PC-9 (cell line): ENCODE data around the gene OBSL1. TPM values are rescaled to one million over a fixed set of nuclear protein-coding genes. Genes with fewer than 3 reads are reported as not detected.
A peak's percentile ranks its signal among the peaks of the same experiment; 100 is the strongest.

Experiments used
- BruUV-seq: library from RNA; stranded (reverse); fragments of 400-500 nt; replicated peaks from 2 replicates; lab custom pipeline; 2021; lab: Mats Ljungman, UMichigan
- CTCF ChIA-PET: fragments of 300-600 bp; sonication (Branson Sonifier 250); formaldehyde crosslinking; loops from one replicate; lab custom pipeline; 2022; ENCODE audit warnings: antibody characterized with exemption; lab: Charles Lee
- POLR2A ChIA-PET: fragments of 300-600 bp; sonication (Branson Sonifier 250); formaldehyde crosslinking; loops from one replicate; lab custom pipeline; 2022; ENCODE audit warnings: antibody characterized with exemption; ENCODE audit not compliant: unreplicated experiment; lab: Charles Lee
- DNase-seq, 2 experiments: peaks; one replicate each; pipeline versions ENCODE4 v3.0.0 to v3.0.0-alpha.2; 2015 to 2022; ENCODE audit warnings: mixed read lengths in 1 of 2
- H2AFZ ChIP-seq: fragments of 200-600 bp; sonication (generic); 2 replicates; pipeline ENCODE4 v1.8.1; 2017; ENCODE audit warnings: antibody characterized with exemption
- H3F3A ChIP-seq: fragments of 200-600 bp; sonication (generic); 2 replicates; pipeline ENCODE4 v1.8.1; 2017; ENCODE audit warnings: antibody characterized with exemption, mild to moderate bottlenecking, low read depth; ENCODE audit not compliant: insufficient read depth
- H3K27ac ChIP-seq: fragments of 200-600 bp; sonication (generic); 2 replicates; pipeline ENCODE4 v1.6.1; 2016; ENCODE audit warnings: mixed run types
- H3K27me3 ChIP-seq: fragments of 200-600 bp; sonication (generic); 2 replicates; pipeline ENCODE4 v1.6.1; 2016; ENCODE audit warnings: low read depth, mixed run types; ENCODE audit not compliant: insufficient read depth
- H3K36me3 ChIP-seq: fragments of 200-600 bp; sonication (generic); 2 replicates; pipeline ENCODE4 v1.6.1; 2016; ENCODE audit warnings: low read depth, mixed run types
- H3K4me1 ChIP-seq: fragments of 200-600 bp; sonication (generic); replicated peaks from 2 replicates; pipeline ENCODE4 v1.6.1; 2016; ENCODE audit warnings: mixed run types; ENCODE audit not compliant: insufficient read depth
- H3K4me2 ChIP-seq: fragments of 200-600 bp; sonication (generic); 2 replicates; pipeline ENCODE4 v1.6.1; 2017; ENCODE audit warnings: mixed run types
- H3K4me3 ChIP-seq: fragments of 200-600 bp; sonication (generic); 2 replicates; pipeline ENCODE4 v1.6.1; 2016; ENCODE audit warnings: mixed run types
- H3K79me2 ChIP-seq: fragments of 200-600 bp; sonication (generic); 2 replicates; pipeline ENCODE4 v1.6.1; 2017; ENCODE audit warnings: low read depth, mixed run types
- H3K9me2 ChIP-seq: fragments of 200-600 bp; sonication (generic); 2 replicates; pipeline ENCODE4 v1.8.1; 2017; ENCODE audit warnings: mild to moderate bottlenecking; ENCODE audit not compliant: insufficient read depth
- H3K9me3 ChIP-seq: fragments of 200-600 bp; sonication (generic); 2 replicates; pipeline ENCODE4 v1.8.1; 2016; ENCODE audit warnings: low read depth; ENCODE audit not compliant: insufficient read depth
- H4K20me1 ChIP-seq: fragments of 200-600 bp; sonication (generic); 2 replicates; pipeline ENCODE4 v1.8.1; 2017; ENCODE audit not compliant: insufficient read depth
- EZH2 ChIP-seq: fragments of 200-600 bp; sonication (generic); IDR thresholded peaks from 2 replicates; pipeline ENCODE4 v1.8.0; 2017; ENCODE audit warnings: antibody characterized with exemption, low read depth
- intact Hi-C: fragments of 100-400 bp; cut with micrococcal nuclease; formaldehyde crosslinking; loops from one replicate; pipeline ENCODE4 v1.10.0; 2022; ENCODE audit not compliant: unreplicated experiment
- total RNA-seq: library from RNA; stranded (reverse); gene quantifications from 2 replicates; pipeline ENCODE4 v1.2.3, GENCODE V29; 2021
- TF ChIP-seq, protein P1 (sequence below): fragments of 200-600 bp; sonication (generic); conservative IDR thresholded peaks from 2 replicates; pipeline ENCODE4 v1.6.1; 2017; ENCODE audit warnings: mixed run types, antibody characterized with exemption, mild to moderate bottlenecking, moderate library complexity

OBSL1 gene
- total RNA-seq, 1 experiment from 2014 or later, result 110 TPM

DNA sequence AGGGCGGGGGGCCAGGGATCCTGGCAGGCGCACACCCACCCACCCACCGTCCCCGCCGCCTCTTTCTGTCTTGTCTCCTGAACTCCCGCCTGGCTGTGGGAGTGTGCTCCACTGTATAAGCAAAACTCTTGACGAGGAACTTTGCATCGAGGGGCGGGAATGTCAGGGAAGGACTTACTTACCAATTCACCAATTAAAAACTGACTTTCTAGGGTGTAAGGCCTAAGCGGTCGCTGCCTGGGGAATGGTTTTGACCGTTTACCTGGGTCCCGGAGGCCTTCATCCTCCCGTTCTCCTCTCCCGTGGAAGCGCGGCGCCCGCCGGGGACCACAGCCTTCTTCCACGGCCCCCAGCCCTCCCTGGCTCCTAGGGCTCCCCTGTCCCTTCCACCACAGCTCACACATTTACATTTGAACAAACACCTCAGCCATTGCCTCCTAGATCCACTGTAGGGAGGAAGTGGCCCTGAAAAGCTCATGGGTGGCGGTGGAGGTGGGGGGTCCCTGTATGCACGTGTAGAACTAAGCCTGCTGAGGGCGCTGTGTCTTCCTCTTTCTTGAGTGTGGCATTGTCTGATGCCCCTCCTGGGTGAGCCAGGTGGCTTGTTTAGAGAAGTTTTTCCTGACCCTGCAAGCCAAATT is 48.2 kb downstream of the OBSL1 start:
- intact Hi-C loops, result loop anchor here (5.0 kb wide), 1 partner anchor 66 kb away; no protein-coding TSS in a partner anchor
- no peaks in the 10 kb centered on the region for H3K9me2 ChIP-seq
- no TSS peak for BruUV-seq
- H2AFZ ChIP-seq, result no peak overlapping the region
- H3K4me3 ChIP-seq, result no peak overlapping the region
- POLR2A ChIA-PET, result no interaction called here
- H4K20me1 ChIP-seq, result no peaks in the 10 kb centered on the region
- CTCF ChIA-PET, result interaction anchor here (0.6 to 0.7 kb wide), 3 partner anchors 26 to 441 kb away, joined by 3 to 4 read pairs (median 4); no protein-coding TSS in a partner anchor
- no peak for DNase-seq
- H3K36me3 ChIP-seq, result no peaks in the 10 kb centered on the region
- no peaks in the 10 kb centered on the region for H3K9me3 ChIP-seq
- no peaks in the 10 kb centered on the region for H3K79me2 ChIP-seq
- peak overlapping the region; percentile 60 for H3K4me2 ChIP-seq
- TF ChIP-seq, protein P1, sequence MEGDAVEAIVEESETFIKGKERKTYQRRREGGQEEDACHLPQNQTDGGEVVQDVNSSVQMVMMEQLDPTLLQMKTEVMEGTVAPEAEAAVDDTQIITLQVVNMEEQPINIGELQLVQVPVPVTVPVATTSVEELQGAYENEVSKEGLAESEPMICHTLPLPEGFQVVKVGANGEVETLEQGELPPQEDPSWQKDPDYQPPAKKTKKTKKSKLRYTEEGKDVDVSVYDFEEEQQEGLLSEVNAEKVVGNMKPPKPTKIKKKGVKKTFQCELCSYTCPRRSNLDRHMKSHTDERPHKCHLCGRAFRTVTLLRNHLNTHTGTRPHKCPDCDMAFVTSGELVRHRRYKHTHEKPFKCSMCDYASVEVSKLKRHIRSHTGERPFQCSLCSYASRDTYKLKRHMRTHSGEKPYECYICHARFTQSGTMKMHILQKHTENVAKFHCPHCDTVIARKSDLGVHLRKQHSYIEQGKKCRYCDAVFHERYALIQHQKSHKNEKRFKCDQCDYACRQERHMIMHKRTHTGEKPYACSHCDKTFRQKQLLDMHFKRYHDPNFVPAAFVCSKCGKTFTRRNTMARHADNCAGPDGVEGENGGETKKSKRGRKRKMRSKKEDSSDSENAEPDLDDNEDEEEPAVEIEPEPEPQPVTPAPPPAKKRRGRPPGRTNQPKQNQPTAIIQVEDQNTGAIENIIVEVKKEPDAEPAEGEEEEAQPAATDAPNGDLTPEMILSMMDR, result no peak
- TF ChIP-seq EZH2, result no peak
- peaks cover 15% of the 10 kb centered on the region for H3K4me1 ChIP-seq
- peaks cover 6% of the 10 kb centered on the region; the same call in 1 of the 2 replicates for H3F3A ChIP-seq
- H3K27ac ChIP-seq, result no peak overlapping the region
- peaks cover 16% of the 10 kb centered on the region for H3K27me3 ChIP-seq

DNA sequence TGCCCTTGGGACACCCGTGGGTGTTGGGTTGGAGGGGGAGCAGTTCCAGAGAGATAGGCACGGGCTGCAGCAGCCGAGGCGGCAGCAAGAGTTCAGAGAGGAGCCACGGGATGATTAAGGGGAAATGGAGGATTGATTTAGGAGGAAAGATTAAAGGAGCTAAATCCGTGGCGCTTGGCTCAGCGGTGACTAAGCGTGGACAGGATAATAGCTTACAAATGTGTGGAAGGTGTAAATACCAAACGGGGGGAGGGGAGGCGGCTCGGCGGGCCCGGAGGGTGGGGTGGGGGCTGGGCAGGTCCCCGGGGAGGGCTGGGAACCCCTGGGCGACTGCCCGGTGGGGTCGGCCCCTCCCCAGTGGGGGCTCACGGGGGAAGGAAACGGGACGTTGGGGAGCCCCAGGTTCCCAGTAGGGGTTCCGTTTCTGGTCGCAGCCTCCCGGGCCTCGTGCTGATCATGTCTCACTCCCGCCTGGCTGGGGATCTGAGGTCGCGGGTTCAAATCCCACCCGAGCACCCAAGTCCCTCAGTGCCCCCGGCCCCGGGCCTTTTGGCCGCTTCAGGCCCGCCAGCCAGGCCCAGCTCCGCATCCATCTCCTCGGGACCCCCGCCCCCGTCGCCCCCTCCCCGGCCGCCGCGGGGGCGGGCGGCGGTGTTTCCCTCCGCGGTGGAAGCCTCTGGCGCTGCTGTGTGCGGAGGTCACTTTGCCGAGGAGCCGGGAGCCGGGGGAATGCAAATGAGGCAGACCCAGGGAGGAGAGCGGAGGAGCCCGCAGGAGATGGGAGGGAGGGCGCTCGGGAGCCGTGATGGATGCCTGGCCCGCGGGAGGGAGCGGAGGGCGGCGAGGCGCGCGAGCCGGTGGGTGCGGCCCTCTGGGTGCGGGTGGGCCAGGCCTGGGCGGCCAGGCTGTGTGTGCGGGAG is 49.0 kb downstream of the OBSL1 start:
- H3K4me1 ChIP-seq, result peaks cover 15% of the 10 kb centered on the region
- H3K4me3 ChIP-seq, result peak overlapping the region; percentile 33; the same call in 1 of the 2 replicates
- ChIA-PET CTCF (interaction anchor here (0.6 to 1.0 kb wide), 9 partner anchors 10 to 273 kb away, joined by 3 to 9 read pairs (median 4); no protein-coding TSS in a partner anchor), POLR2A (interaction anchor here (0.6 kb wide), 3 partner anchors 11 to 132 kb away, joined by 3 to 4 read pairs (median 3); no protein-coding TSS in a partner anchor)
- TF ChIP-seq, protein P1, result no peak
- TF ChIP-seq EZH2, result no peak
- DNase-seq, result peak; percentile 29 to 41
- no peaks in the 10 kb centered on the region for H3K79me2 ChIP-seq
- H2AFZ ChIP-seq, result peak overlapping the region; percentile 66; the same call in 1 of the 2 replicates
- peaks cover 15% of the 10 kb centered on the region for H3K27me3 ChIP-seq
- peaks cover 6% of the 10 kb centered on the region; the same call in 1 of the 2 replicates for H3F3A ChIP-seq
- H3K4me2 ChIP-seq, result peak overlapping the region; percentile 60
- H4K20me1 ChIP-seq, result no peaks in the 10 kb centered on the region
- no peaks in the 10 kb centered on the region for H3K9me3 ChIP-seq
- intact Hi-C loops, result loop anchor here (5.0 kb wide), 1 partner anchor 65 kb away; no protein-coding TSS in a partner anchor
- H3K27ac ChIP-seq, result no peak overlapping the region
- no TSS peak for BruUV-seq
- H3K9me2 ChIP-seq, result no peaks in the 10 kb centered on the region
- H3K36me3 ChIP-seq, result no peaks in the 10 kb centered on the region
